Measurements from ENCODE around the gene ZNF414.

DNA sequence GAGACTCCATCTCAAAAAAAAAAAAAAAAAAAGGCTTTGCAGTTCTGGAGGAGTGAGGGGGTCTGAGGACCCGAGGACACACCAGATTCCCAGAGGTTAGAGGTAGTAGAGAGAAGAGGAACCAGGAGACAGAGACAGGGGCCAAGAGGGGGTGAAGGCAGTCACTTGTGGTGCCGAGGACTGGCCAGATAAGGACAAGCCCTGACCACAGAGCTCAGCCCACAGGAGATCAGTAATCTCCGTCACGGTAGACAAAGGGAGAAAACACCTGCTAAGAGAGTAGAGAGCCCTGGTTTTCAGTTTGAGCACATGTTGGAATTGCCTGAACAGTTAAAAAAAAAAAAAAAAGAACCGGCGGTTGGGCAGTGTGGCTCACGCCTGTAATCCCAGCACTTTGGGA lies 9.8 kb downstream of the ZNF414 start:
- TF ChIP-seq, protein P1, sequence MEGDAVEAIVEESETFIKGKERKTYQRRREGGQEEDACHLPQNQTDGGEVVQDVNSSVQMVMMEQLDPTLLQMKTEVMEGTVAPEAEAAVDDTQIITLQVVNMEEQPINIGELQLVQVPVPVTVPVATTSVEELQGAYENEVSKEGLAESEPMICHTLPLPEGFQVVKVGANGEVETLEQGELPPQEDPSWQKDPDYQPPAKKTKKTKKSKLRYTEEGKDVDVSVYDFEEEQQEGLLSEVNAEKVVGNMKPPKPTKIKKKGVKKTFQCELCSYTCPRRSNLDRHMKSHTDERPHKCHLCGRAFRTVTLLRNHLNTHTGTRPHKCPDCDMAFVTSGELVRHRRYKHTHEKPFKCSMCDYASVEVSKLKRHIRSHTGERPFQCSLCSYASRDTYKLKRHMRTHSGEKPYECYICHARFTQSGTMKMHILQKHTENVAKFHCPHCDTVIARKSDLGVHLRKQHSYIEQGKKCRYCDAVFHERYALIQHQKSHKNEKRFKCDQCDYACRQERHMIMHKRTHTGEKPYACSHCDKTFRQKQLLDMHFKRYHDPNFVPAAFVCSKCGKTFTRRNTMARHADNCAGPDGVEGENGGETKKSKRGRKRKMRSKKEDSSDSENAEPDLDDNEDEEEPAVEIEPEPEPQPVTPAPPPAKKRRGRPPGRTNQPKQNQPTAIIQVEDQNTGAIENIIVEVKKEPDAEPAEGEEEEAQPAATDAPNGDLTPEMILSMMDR (conservative IDR thresholded peaks at IDR 0.05; ENCODE audit: low read depth, low read length) = no peak
- no peak for TF ChIP-seq EZH2phosphoT487 (IDR thresholded peaks at IDR 0.05; ENCODE audit: borderline replicate concordance, low read length)
- no peak for TF ChIP-seq EZH2 (IDR thresholded peaks at IDR 0.05; ENCODE audit: low read length, unreplicated experiment)
